Measurements from ENCODE around the gene FARSA. TPM values are rescaled to one million over a fixed set of nuclear protein-coding genes. Genes with fewer than 3 reads are reported as not detected.

Gene FARSA
- total and polyA plus RNA-seq, 2 of the 13 experiments (the other 11 are each of a cell fraction or from before 2014, with no cell fraction given) = 25.9 to 72.0 TPM

DNA sequence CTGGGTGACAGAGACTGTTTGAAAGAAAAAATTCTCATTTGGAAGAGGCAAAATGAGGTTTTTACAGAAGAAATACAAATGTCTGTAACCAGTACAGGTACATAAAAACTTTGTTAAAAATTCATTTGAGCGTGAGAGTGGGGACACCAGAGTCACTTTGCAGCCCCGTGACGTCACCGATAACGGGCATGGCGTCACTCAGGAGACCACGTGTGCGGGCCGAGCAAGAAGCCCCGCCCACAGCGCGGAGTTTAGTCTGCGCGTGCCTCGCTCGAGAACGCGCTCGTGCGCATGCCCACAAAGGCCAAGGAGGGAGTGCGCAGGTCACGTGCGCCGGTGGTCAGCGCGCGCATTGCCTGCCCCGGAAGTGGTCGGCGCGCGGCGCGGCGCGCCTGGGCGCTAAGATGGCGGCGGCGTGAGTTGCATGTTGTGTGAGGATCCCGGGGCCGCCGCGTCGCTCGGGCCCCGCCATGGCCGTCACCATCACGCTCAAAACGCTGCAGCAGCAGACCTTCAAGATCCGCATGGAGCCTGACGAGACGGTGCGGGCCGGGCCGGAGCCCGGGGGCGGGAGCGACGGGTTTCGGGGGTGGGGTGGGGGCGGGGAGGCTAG lies 12.1 kb upstream of the FARSA start, which contains the start of gene RAD23A (continued):
- TF ChIP-seq, protein P1, sequence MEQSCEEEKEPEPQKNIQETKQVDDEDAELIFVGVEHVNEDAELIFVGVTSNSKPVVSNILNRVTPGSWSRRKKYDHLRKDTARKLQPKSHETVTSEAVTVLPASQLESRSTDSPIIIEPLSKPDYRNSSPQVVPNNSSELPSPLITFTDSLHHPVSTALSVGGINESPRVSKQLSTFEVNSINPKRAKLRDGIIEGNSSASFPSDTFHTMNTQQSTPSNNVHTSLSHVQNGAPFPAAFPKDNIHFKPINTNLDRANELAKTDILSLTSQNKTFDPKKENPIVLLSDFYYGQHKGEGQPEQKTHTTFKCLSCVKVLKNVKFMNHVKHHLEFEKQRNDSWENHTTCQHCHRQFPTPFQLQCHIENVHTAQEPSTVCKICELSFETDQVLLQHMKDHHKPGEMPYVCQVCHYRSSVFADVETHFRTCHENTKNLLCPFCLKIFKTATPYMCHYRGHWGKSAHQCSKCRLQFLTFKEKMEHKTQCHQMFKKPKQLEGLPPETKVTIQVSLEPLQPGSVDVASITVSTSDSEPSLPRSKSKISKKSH (CRISPR knock-in tag; IDR thresholded peaks at IDR 0.05; ENCODE audit: borderline replicate concordance) = no peak
- TF ChIP-seq ZSCAN20 (CRISPR knock-in tag; IDR thresholded peaks at IDR 0.05; ENCODE audit: borderline replicate concordance) = no peak
- no peak for TF ChIP-seq PRMT3 (CRISPR knock-in tag; IDR thresholded peaks at IDR 0.05; ENCODE audit: borderline replicate concordance, low read depth)
- no peak for TF ChIP-seq ZNF674 (CRISPR knock-in tag; IDR thresholded peaks at IDR 0.05; ENCODE audit: low read depth)
- TF ChIP-seq ZNF124 (CRISPR knock-in tag; IDR thresholded peaks at IDR 0.05) = no peak; the same call in none of the 2 replicates
- TF ChIP-seq, protein P2, sequence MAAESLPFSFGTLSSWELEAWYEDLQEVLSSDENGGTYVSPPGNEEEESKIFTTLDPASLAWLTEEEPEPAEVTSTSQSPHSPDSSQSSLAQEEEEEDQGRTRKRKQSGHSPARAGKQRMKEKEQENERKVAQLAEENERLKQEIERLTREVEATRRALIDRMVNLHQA (CRISPR knock-in tag; IDR thresholded peaks at IDR 0.05) = no peak
- peak; percentile 64; the same call in 1 of the 2 replicates for TF ChIP-seq CCDC6 (CRISPR knock-in tag; IDR thresholded peaks at IDR 0.05)
- peak; percentile 86 for TF ChIP-seq ZNF607 (CRISPR knock-in tag; IDR thresholded peaks at IDR 0.05; ENCODE audit: borderline replicate concordance)
- peak; percentile 97 for TF ChIP-seq CREM (IDR thresholded peaks at IDR 0.05)
- TF ChIP-seq CREM (CRISPR knock-in tag; IDR thresholded peaks at IDR 0.05) = peak; percentile 71
- TF ChIP-seq MIER3 (CRISPR knock-in tag; IDR thresholded peaks at IDR 0.05; ENCODE audit: borderline replicate concordance) = peak; percentile 74; the same call in 1 of the 2 replicates
- no peak for TF ChIP-seq SMARCE1 (IDR thresholded peaks at IDR 0.05; ENCODE audit: borderline replicate concordance)
- TF ChIP-seq, protein P3, sequence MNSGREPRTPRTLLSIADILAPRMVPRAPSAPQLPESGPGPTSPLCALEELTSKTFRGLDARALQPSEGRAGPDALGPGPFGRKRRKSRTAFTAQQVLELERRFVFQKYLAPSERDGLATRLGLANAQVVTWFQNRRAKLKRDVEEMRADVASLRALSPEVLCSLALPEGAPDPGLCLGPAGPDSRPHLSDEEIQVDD (CRISPR knock-in tag; IDR thresholded peaks at IDR 0.05; ENCODE audit: borderline replicate concordance) = peak; percentile 68; the same call in 1 of the 2 replicates
- TF ChIP-seq MEF2D (CRISPR knock-in tag; IDR thresholded peaks at IDR 0.05) = no peak; the same call in 1 of the 2 replicates
- no peak for TF ChIP-seq ATM (IDR thresholded peaks at IDR 0.05; ENCODE audit: borderline replicate concordance)
- peak; percentile 40 for TF ChIP-seq CEBPG (CRISPR knock-in tag; IDR thresholded peaks at IDR 0.05)
- TF ChIP-seq JUNB (CRISPR knock-in tag; IDR thresholded peaks at IDR 0.05; ENCODE audit: borderline replicate concordance) = no peak
- TF ChIP-seq SATB2 (CRISPR knock-in tag; IDR thresholded peaks at IDR 0.05) = 0 out of 2 replicates have a peak, but pooled peaks have one; percentile 34
- TF ChIP-seq TRIM24 (CRISPR knock-in tag; IDR thresholded peaks at IDR 0.05) = no peak
- TF ChIP-seq GATA4 (IDR thresholded peaks at IDR 0.05; ENCODE audit: borderline replicate concordance, low read depth) = no peak
- TF ChIP-seq ZFYVE20 (CRISPR knock-in tag; IDR thresholded peaks at IDR 0.05; ENCODE audit: borderline replicate concordance, low read depth) = 0 out of 2 replicates have a peak, but pooled peaks have one; percentile 68
- no peak for TF ChIP-seq MTF2 (CRISPR knock-in tag; IDR thresholded peaks at IDR 0.05; ENCODE audit: borderline replicate concordance)

Data from HepG2 (cell line).